RWPE2 (cell line): Measurements from ENCODE around the gene PPP1R16B.
"Not testable (repeated sequence)": the region's sequence is repeated elsewhere in the genome, so short reads cannot be mapped to it uniquely, and the experiment has no call there.

Source experiments
- ATAC-seq: fragments of 200-7000 bp; cut with Tn5 transposase; 3 replicates; pipeline ENCODE4 v1.9.1; 2021; ENCODE audit warnings: low read depth
- DNase-seq: peaks from one replicate; pipeline ENCODE4 v3.0.0-alpha.2; 2020; ENCODE audit warnings: low spot score
- H3K27ac ChIP-seq: fragments of 450-650 bp; 2 replicates; pipeline ENCODE4 v1.5.1; 2017; ENCODE audit warnings: mild to moderate bottlenecking; ENCODE audit not compliant: poor library complexity, severe bottlenecking
- H3K27me3 ChIP-seq: fragments of 250-450 bp; sonication (Bioruptor Pico); 2 replicates; pipeline ENCODE4 v1.5.1; 2021; ENCODE audit warnings: mild to moderate bottlenecking, moderate library complexity; ENCODE audit not compliant: insufficient read depth, poor library complexity, severe bottlenecking
- H3K36me3 ChIP-seq: fragments of 250-450 bp; sonication (Bioruptor Pico); 2 replicates; pipeline ENCODE4 v1.5.1; 2020; ENCODE audit warnings: low read depth, mild to moderate bottlenecking, moderate library complexity
- H3K4me1 ChIP-seq: fragments of 250-450 bp; sonication (Bioruptor Pico); 2 replicates; pipeline ENCODE4 v1.5.1; 2021; ENCODE audit warnings: mild to moderate bottlenecking, moderate library complexity; ENCODE audit not compliant: insufficient read depth, poor library complexity, severe bottlenecking
- H3K4me3 ChIP-seq: fragments of 250-450 bp; sonication (Bioruptor Pico); 2 replicates; pipeline ENCODE4 v1.5.1; 2021; ENCODE audit warnings: mild to moderate bottlenecking, moderate library complexity; ENCODE audit not compliant: severe bottlenecking
- H3K9me3 ChIP-seq: fragments of 250-450 bp; sonication (Bioruptor Pico); 2 replicates; pipeline ENCODE4 v1.5.1; 2021; ENCODE audit warnings: mild to moderate bottlenecking, moderate library complexity; ENCODE audit not compliant: severe bottlenecking
- CTCF ChIP-seq: fragments of 450-650 bp; IDR thresholded peaks from one replicate; pipeline ENCODE4 v1.5.1; 2017; ENCODE audit warnings: mild to moderate bottlenecking, moderate library complexity; ENCODE audit not compliant: poor library complexity, severe bottlenecking

PPP1R16B gene

GRCh38 chr20:38857703-38858102 lies 52.2 kb downstream of the PPP1R16B start:
- Histone ChIP-seq H3K27me3 (peaks cover 3% of the 10 kb centered on the region), H3K27ac (no peak overlapping the region), H3K9me3 (no peaks in the 10 kb centered on the region), H3K4me1 (no peaks in the 10 kb centered on the region), H3K4me3 (no peak overlapping the region), H3K36me3 (no peaks in the 10 kb centered on the region)
- DNase-seq (no peak), ATAC-seq (no peak)
- TF ChIP-seq CTCF = no peak

GRCh38 chr20:38859070-38859690 lies 53.7 kb downstream of the PPP1R16B start:
- Histone ChIP-seq H3K27me3 (peaks cover 3% of the 10 kb centered on the region), H3K36me3 (no peaks in the 10 kb centered on the region), H3K9me3 (no peaks in the 10 kb centered on the region), H3K4me1 (no peaks in the 10 kb centered on the region), H3K27ac (no peak overlapping the region), H3K4me3 (no peak overlapping the region)
- no peak for TF ChIP-seq CTCF
- ATAC-seq (no peak), DNase-seq (no peak)

GRCh38 chr20:38859857-38860256 lies 54.4 kb downstream of the PPP1R16B start:
- not testable (repeated sequence) for H3K4me1 ChIP-seq, DNase-seq, H3K4me3 ChIP-seq, H3K36me3 ChIP-seq, H3K9me3 ChIP-seq, ATAC-seq, H3K27me3 ChIP-seq, H3K27ac ChIP-seq

- no peaks in the 10 kb centered on the region for H3K9me3 ChIP-seq
- no peak for ATAC-seq
- no peaks in the 10 kb centered on the region for H3K4me1 ChIP-seq
- TF ChIP-seq CTCF = no peak
- peaks cover 3% of the 10 kb centered on the region for H3K27me3 ChIP-seq
- H3K4me3 ChIP-seq = no peak overlapping the region
- H3K27ac ChIP-seq = no peak overlapping the region
- no peak for DNase-seq
- H3K36me3 ChIP-seq = no peaks in the 10 kb centered on the region
These were observed 55.5 kb downstream of the PPP1R16B start for GRCh38 chr20:38861071-38861401.

- Histone ChIP-seq H3K27me3 (peaks cover 2% of the 10 kb centered on the region), H3K4me3 (no peak overlapping the region), H3K27ac (no peak overlapping the region), H3K36me3 (no peaks in the 10 kb centered on the region), H3K4me1 (no peaks in the 10 kb centered on the region), H3K9me3 (no peaks in the 10 kb centered on the region)
- DNase-seq = no peak
- ATAC-seq = no peak
- TF ChIP-seq CTCF = no peak
These were observed 56.7 kb downstream of the PPP1R16B start for GRCh38 chr20:38862226-38862625.
